HG03558 (cell line): ENCODE measurements around the gene ETS1.
A peak's percentile ranks its signal among the peaks of the same experiment; 100 is the strongest.

Experiments used
- ATAC-seq: cut with Tn5 transposase; IDR thresholded peaks from one replicate; pipeline ENCODE4 v1.9.1; 2021; ENCODE audit warnings: moderate number of reproducible peaks; ENCODE audit not compliant: unreplicated experiment; ENCODE audit errors: extremely low read depth

The ETS1 gene

GRCh38 chr11:128619540-128620308, 32.4 kb upstream of the ETS1 start:
- ATAC-seq: no peak

- ATAC-seq: no peak
Observed at GRCh38 chr11:128619007-128619406, 31.6 kb upstream of the ETS1 start.

GRCh38 chr11:128618603-128619002, 31.2 kb upstream of the ETS1 start:
- ATAC-seq: no peak

- ATAC-seq: no peak
Observed at GRCh38 chr11:128616161-128616560, 28.8 kb upstream of the ETS1 start.

- no peak for ATAC-seq
Observed at GRCh38 chr11:128615612-128616011, 28.3 kb upstream of the ETS1 start.

- no peak for ATAC-seq
Observed at GRCh38 chr11:128615076-128615475, 27.7 kb upstream of the ETS1 start.

- no peak for ATAC-seq
Observed at GRCh38 chr11:128614026-128614425, 26.7 kb upstream of the ETS1 start.

- no peak for ATAC-seq
Observed at GRCh38 chr11:128613300-128613995, 26.1 kb upstream of the ETS1 start.

GRCh38 chr11:128610721-128611617, 23.6 kb upstream of the ETS1 start:
- ATAC-seq: peak; percentile 96

- ATAC-seq: no peak
Observed at GRCh38 chr11:128609785-128610184, 22.4 kb upstream of the ETS1 start.

- ATAC-seq: no peak
Observed at GRCh38 chr11:128608746-128609407, 21.5 kb upstream of the ETS1 start.

- no peak for ATAC-seq
Observed at GRCh38 chr11:128607819-128608218, 20.5 kb upstream of the ETS1 start.

GRCh38 chr11:128604723-128605122, 17.4 kb upstream of the ETS1 start:
- no peak for ATAC-seq

- no peak for ATAC-seq
Observed at GRCh38 chr11:128603752-128604414, 16.5 kb upstream of the ETS1 start.

GRCh38 chr11:128603003-128603696, 15.8 kb upstream of the ETS1 start:
- ATAC-seq: no peak

- no peak for ATAC-seq
Observed at GRCh38 chr11:128599729-128600128, 12.4 kb upstream of the ETS1 start.

GRCh38 chr11:128598506-128599150, 11.3 kb upstream of the ETS1 start:
- no peak for ATAC-seq

- no peak for ATAC-seq
Observed at GRCh38 chr11:128598096-128598495, 10.7 kb upstream of the ETS1 start.

- ATAC-seq: no peak
Observed at GRCh38 chr11:128597209-128597608, 9.9 kb upstream of the ETS1 start.
